ENCODE measurements around the gene KIF6.

The KIF6 gene

GRCh38 chr6:39281312-39281980 lies 443.8 kb downstream of the KIF6 start:
- no peak for DNase-seq (ENCODE audit: low read depth)

GRCh38 chr6:39280247-39280731 lies 444.9 kb downstream of the KIF6 start:
- no peak for DNase-seq (ENCODE audit: low read depth)
